Measurements from ENCODE around the gene LILRA2.

DNA sequence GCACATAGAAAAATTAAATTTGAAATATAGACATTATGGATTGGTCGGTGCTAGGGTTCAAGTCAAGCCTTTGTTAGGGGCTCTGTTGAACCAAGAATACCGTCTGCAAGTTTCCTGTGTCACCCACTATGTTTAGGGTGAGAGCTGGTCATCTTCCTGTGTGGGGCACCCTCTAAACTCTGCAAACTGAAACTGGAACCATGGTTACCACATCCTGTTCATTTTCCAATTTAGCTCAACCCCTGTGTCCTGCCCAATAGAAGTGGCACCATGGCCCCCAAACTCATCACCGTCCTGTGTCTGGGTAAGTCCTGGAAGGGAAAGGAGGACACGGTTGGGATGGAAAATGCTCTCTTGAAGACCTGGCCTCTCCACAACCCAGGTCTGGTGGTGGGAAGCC lies 41.1 kb upstream of the LILRA2 start:
- TF ChIP-seq TAF1 (IDR thresholded peaks at IDR 0.05; ENCODE audit: borderline replicate concordance, insufficient read depth, low read length), result no peak
- no peak for TF ChIP-seq POLR2AphosphoS5 (IDR thresholded peaks at IDR 0.05; ENCODE audit: low read depth, low read length)
- no peak for TF ChIP-seq REST (IDR thresholded peaks at IDR 0.05; ENCODE audit: insufficient read depth in 1 of 2, low read depth in 2 of 2, low read length in 2 of 2)
